NB4 (cell line): ENCODE data around the gene DUSP14.

ENCODE experiments used
- DNase-seq: peaks from one replicate; pipeline ENCODE4 v3.0.0; 2010; ENCODE audit warnings: low read depth
- H3K4me3 ChIP-seq: one replicate; pipeline ENCODE4 v1.5.1; 2011; ENCODE audit warnings: mild to moderate bottlenecking, low read depth, low read length, moderate library complexity
- MYC ChIP-seq: IDR thresholded peaks from 2 replicates; pipeline ENCODE4 v1.6.1; 2011; ENCODE audit warnings: low read depth, low read length
- POLR2A ChIP-seq: IDR thresholded peaks from 2 replicates; pipeline ENCODE4 v1.6.1; 2011; ENCODE audit warnings: mild to moderate bottlenecking; ENCODE audit not compliant: insufficient read length; ENCODE audit errors: extremely low read depth
- TF ChIP-seq, protein P1 (sequence below): IDR thresholded peaks from one replicate; pipeline ENCODE4 v1.5.1; 2012; ENCODE audit warnings: low read depth, low read length
- TF ChIP-seq, protein P2 (sequence below): IDR thresholded peaks from 2 replicates; pipeline ENCODE4 v1.6.1; 2011; ENCODE audit warnings: low read depth, low read length

DUSP14 gene

DNA sequence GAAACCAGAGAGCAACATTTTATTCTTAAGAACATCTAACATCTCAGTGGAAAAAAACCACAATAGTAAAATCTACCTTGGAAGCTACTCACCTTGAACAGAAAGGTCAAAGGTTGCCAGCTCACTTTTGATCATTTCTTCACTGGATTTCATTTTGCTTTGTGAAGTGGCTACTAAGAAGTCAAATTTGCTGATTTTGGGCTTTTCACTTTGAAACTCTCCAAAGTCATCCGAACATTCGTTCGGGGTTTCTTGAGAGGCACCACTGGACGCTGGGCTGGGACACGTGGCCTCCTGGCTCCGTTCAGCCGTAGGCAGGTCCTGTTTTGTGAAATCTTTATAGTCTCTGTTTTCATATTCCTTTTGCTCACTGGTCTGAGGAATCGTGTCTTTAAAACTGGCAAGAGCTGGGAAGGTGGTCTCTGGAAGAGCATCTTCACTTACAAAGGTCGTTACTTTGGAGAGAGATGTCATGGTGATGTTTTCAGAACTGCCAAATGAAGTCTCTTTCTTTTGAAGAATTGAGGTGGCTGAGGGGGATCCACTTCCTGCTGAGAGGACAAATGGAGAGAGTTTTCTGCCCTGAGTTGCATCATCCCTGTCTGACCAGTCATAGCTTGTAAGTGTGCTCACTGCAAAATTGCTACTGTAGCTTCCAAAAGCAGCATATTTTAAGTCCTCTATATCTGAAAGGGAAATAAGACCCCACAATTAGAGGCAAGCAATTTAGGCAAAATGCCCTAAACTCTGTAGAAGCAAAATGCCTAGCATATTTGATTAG, 52.4 kb downstream of the DUSP14 start:
- DNase-seq, result peak; percentile 72
- no peak overlapping the region for H3K4me3 ChIP-seq
- TF ChIP-seq, protein P1, sequence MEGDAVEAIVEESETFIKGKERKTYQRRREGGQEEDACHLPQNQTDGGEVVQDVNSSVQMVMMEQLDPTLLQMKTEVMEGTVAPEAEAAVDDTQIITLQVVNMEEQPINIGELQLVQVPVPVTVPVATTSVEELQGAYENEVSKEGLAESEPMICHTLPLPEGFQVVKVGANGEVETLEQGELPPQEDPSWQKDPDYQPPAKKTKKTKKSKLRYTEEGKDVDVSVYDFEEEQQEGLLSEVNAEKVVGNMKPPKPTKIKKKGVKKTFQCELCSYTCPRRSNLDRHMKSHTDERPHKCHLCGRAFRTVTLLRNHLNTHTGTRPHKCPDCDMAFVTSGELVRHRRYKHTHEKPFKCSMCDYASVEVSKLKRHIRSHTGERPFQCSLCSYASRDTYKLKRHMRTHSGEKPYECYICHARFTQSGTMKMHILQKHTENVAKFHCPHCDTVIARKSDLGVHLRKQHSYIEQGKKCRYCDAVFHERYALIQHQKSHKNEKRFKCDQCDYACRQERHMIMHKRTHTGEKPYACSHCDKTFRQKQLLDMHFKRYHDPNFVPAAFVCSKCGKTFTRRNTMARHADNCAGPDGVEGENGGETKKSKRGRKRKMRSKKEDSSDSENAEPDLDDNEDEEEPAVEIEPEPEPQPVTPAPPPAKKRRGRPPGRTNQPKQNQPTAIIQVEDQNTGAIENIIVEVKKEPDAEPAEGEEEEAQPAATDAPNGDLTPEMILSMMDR, result no peak
- no peak for TF ChIP-seq POLR2A
- TF ChIP-seq, protein P2, sequence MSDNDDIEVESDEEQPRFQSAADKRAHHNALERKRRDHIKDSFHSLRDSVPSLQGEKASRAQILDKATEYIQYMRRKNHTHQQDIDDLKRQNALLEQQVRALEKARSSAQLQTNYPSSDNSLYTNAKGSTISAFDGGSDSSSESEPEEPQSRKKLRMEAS, result no peak
- TF ChIP-seq MYC, result no peak

DNA sequence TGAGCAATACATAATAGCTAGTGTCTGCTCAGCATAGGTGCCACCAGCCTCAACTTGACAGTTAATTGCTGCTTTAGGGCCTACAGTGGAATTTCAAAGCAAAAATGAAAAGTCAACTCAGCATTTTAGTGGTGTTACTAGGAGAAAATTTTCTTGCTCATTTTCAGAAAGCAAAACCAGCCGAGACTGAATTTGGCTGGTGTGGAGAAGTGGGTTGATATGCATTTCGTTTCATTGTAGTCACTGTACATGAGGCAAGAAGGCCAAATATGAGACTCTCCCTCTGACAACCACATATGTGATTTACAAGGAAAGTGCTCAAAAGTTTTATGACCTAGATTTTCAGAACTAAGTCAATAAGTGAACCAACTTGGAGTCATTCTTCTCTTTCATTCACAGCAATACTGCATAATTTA, 54.0 kb downstream of the DUSP14 start:
- TF ChIP-seq, protein P1, result no peak
- no peak for TF ChIP-seq POLR2A
- TF ChIP-seq, protein P2, result no peak
- no peak for TF ChIP-seq MYC
- H3K4me3 ChIP-seq, result no peak overlapping the region
- no peak for DNase-seq

DNA sequence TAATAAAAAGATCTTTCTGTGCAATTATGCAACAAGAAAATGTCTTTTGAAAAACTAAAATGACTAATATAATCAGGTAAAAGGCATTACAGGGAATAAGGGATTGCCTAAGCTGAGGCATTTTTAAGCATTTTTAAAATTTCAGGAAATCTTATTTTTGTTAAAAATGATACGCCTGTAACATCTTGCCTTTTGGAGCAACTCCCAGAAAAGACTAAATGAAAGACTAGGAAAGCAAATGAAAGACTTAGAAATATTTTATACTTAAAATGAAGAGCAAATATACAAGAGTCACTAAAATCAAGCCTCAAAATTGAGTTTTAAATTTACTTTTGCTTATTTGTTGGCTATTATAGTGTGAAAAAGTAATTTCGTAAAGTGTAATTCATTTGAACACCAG, 55.8 kb downstream of the DUSP14 start:
- TF ChIP-seq POLR2A (no peak), MYC (no peak)
- TF ChIP-seq, protein P1, result no peak
- TF ChIP-seq, protein P2, result no peak
- H3K4me3 ChIP-seq, result no peak overlapping the region
- DNase-seq, result no peak

DNA sequence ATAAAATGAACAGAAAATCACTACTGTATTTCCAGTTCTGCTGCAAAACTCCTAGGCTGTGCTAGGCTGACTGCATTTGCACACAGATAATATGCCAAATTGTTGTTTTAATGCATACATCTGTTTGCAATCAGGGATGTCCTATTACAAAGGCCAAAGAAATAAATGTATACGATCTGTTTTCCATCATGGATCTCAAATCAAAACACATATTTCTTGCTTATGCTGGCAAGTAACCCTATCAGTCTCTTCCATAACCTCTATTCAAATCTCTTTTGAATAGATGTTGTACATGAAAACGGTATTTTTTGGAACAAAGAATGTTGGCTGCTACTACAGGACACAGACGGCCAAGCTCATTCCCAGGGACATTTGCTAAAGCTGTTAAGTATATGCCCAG, 56.6 kb downstream of the DUSP14 start:
- no peak for DNase-seq
- TF ChIP-seq, protein P1, result no peak
- TF ChIP-seq MYC, result no peak
- TF ChIP-seq, protein P2, result no peak
- TF ChIP-seq POLR2A, result no peak
- no peak overlapping the region for H3K4me3 ChIP-seq

DNA sequence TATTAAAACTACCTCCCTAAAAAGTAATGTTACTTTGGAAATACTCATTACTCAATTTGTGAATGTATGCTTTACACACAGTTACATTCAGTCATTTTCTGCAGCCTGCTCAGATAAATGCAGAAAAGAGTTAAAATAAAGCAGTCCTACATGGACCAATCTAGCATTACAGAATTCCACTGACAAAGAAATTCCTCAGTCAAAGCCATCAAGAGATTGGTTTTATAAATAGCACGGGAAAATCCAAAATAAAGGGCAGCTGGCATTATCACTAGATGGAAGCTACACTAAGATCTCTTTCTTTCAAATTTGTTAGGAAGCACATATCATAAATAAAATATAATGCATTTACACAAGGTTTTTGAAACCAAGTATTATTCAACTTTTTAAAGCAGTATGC, 58.3 kb downstream of the DUSP14 start:
- no peak overlapping the region for H3K4me3 ChIP-seq
- DNase-seq, result no peak
- TF ChIP-seq, protein P1, result no peak
- TF ChIP-seq, protein P2, result no peak
- TF ChIP-seq MYC (no peak), POLR2A (no peak)
